ENCODE data around the gene AGBL2. TPM values are rescaled to one million over a fixed set of nuclear protein-coding genes. Genes with fewer than 3 reads are reported as not detected.
A peak's percentile ranks its signal among the peaks of the same experiment; 100 is the strongest.
"Not testable (repeated sequence)": the region's sequence is repeated elsewhere in the genome, so short reads cannot be mapped to it uniquely, and the experiment has no call there.

AGBL2 gene
- total RNA-seq, 1 experiment from 2014 or later: 0.48 TPM

- no peak for DNase-seq (ENCODE audit: low read depth)
Observed at GRCh38 chr11:47688991-47689390, 26.2 kb downstream of the AGBL2 start.

- DNase-seq (ENCODE audit: low read depth): no peak
Observed at GRCh38 chr11:47688111-47688510, 27.1 kb downstream of the AGBL2 start.

DNA sequence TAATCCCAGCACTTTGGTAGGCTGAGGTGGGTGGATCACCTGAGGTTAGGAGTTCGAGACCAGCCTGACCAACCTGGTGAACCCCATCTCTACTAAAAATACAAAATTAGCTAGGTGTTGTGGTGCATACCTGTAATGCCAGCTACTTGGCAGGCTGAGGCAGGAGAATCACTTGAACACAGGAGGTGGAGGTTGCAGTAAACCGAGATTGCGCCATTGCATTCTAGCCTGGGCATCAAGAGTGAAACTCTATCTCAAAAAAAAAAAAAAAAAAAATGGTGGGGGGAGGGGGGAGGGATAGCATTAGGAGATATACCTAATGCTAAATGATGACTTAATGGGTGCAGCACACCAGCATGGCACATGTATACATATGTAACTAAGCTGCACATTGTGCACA lies 28.5 kb downstream of the AGBL2 start:
- DNase-seq (ENCODE audit: low read depth): not testable (repeated sequence)

GRCh38 chr11:47686151-47686550 lies 29.0 kb downstream of the AGBL2 start:
- DNase-seq (ENCODE audit: low read depth): no peak

GRCh38 chr11:47675851-47676250 lies 39.3 kb downstream of the AGBL2 start:
- no peak for DNase-seq (ENCODE audit: low read depth)

GRCh38 chr11:47672283-47672730 lies 42.9 kb downstream of the AGBL2 start:
- DNase-seq (ENCODE audit: low read depth): peak; percentile 14

- no peak for DNase-seq (ENCODE audit: low read depth)
Observed at GRCh38 chr11:47669856-47670255, 45.3 kb downstream of the AGBL2 start.

GRCh38 chr11:47668665-47669064 lies 46.5 kb downstream of the AGBL2 start:
- DNase-seq (ENCODE audit: low read depth): no peak

DNA sequence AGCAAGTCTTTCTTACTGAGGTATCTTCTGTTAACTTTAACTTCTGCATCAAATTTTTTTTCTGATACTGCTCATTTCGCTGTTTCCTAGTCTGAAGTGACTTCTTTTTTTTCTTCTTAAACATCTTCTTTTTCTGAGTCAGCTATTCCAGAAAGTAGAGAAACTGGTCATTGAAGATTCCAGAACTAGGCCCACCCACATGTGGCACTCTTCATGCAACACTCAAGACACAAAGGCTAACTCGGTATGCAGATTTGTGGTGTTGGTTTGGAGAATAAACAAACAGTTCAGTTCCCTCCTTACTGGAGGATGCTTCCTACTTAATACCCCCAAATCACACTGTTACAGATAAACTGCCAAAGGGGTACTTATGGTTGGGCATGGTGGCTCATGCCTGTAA lies 47.6 kb downstream of the AGBL2 start:
- no peak for DNase-seq (ENCODE audit: low read depth)

DNA sequence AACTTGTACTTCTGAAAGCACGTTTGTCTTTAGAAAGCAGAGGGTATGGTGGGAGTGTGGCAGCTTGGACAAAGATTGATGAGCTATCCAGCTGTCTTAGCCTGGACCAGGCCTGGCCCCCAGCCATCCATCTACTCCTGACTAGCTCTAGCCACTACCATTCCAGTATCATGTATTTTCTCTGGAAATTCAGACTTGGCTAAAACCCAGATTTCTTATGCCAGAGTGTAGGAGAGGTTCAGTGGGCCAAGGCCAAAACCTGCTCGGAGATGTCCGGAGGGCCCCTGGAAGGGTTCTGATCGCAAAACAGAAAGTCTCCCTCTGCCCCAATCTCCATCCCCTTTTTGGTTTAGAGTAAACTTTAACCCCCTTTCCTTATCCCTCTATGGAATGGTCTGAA lies 48.0 kb downstream of the AGBL2 start:
- no peak for DNase-seq (ENCODE audit: low read depth)

GRCh38 chr11:47664936-47665335 lies 50.2 kb downstream of the AGBL2 start:
- peak; percentile 52 for DNase-seq (ENCODE audit: low read depth)

- DNase-seq (ENCODE audit: low read depth): no peak
Observed at GRCh38 chr11:47661245-47661644, 53.9 kb downstream of the AGBL2 start.

GRCh38 chr11:47659276-47659675 lies 55.9 kb downstream of the AGBL2 start:
- DNase-seq (ENCODE audit: low read depth): no peak

DNA sequence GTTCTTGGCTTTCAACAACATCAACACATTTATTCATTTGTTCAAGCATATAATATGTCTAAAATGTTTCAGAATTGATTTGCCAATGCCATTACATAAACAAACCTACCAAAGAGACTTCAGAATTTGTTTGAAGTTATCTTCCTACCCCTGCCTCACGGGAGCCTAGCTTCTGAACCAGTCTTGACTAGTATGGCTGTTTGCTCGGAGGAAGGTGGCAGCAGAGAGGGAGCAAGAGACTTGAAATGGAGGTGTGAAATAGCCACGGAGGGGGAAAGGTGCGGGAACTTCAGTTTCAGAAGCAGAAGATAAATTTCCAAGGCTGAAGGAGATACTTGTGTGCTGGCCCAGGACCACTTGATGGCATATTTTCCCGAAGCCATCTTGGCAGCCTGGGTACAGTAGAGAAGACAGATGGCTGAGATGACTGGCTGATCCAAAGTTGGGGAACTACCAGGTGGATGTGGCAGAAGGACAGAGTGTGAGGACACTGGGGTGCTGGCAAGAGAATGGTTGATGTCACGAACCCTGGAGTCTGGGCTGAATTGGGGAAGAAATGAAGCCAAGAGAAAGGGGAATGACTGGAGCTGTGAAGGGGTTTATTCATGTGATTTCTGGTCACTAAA lies 58.8 kb downstream of the AGBL2 start:
- DNase-seq (ENCODE audit: low read depth): no peak

GRCh38 chr11:47651818-47652469 lies 63.2 kb downstream of the AGBL2 start:
- no peak for DNase-seq (ENCODE audit: low read depth)

DNA sequence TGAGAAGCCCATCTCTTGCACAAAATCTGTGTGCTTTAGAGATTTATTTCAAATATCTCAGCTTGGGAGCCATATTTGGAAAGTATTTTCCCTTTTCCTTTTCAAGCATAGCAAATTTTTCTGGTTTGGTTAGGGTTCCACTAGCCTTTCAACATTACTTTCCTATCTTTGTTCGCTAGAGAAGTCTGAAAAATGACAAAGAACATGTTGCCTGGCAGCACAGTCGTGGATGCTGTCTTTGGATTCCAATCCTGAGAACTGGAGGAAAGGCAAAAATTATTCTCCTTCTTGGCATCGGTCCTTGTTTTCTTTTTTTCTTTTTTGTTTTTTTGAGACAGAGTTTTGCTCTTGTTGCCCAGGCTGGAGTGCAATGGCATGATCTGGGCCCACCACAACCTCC lies 65.9 kb downstream of the AGBL2 start:
- DNase-seq (ENCODE audit: low read depth): no peak

DNA sequence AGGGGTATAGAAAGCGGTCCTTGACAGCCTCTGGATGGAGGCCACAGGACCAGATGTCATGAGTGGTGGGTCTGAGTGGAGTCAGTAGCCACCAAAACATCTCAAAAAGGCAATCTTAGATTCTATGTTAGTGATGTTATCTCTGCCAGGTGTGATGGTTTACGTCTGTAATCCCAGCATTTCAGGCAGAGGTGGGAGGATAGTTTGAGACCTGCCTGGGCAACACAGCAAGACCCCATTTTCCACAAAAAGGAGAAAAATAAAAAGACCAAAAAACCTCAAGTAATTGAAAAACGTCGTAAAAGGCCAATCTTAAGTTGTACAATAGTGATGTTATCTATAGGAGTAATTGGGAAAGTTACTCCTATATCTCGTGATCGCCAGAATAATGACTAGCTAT lies 69.2 kb downstream of the AGBL2 start:
- DNase-seq (ENCODE audit: low read depth): no peak

GRCh38 chr11:47645500-47645899 lies 69.7 kb downstream of the AGBL2 start:
- DNase-seq (ENCODE audit: low read depth): no peak

DNA sequence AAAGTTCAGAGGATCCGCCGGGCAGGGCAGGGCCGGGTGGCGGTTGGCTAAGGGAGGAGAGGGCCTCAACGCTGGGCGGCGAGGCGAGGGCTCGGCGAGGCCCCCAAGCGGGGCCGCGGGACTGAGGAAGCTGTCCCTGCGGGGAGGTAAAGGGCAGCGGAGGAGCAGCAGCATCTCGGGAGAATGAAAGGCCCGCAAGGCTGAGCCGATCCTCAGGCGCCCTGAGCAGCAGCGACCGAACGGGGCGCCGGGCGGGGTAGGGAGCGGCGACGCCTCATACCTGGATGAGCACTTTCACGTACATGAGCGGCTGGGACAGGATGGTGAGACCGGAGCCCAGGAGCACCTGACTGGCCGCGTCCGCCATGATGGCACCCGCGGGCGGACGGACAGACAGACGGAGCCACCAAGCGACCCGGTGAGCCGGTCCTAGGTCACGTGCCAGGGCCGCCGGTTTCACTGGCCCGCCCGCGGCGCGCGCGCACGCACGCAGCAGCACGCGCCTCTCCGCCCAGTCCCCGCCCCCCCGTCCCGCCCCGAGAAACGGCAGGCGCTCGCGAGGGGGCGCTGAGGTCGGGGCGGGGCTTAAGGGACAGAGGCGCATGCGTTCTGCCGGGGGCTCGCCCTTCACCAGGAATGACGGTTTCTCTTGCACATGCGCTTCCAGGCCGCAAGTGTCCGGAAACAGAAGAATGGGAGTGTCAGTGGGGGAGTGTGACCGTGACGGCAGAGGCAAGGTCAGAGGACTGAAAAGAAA lies 72.9 kb downstream of the AGBL2 start, which contains the start of gene MTCH2:
MTCH2 (minus strand) TSS at position 461 of the 757 bp plus-strand sequence; CDS start at position 367, 94 bp downstream.
- peak; percentile 94 for DNase-seq (ENCODE audit: low read depth)

GRCh38 chr11:47641600-47642098 lies 73.5 kb downstream of the AGBL2 start:
- DNase-seq (ENCODE audit: low read depth): no peak

- DNase-seq (ENCODE audit: low read depth): not testable (repeated sequence)
Observed at GRCh38 chr11:47640506-47640905, 74.7 kb downstream of the AGBL2 start.

DNA sequence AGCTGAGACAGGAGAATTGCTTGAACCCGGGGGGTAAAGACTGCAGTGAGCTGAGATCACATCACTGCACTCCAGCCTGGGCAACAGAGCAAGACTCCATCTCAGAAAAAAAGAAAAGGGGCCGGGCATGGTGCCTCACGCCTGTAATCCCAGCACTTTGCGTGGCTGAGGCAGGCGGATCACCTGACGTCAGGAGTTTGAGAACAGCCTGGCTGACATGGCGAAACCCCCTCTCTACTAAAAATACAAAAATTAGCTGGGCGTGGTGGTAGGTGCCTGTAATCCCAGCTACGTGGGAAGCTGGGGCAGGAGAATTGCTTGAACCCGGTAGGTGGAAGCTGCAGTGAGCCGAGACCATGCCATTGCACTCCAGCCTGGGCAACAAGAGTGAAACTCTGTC lies 78.8 kb downstream of the AGBL2 start:
- DNase-seq (ENCODE audit: low read depth): not testable (repeated sequence)

DNA sequence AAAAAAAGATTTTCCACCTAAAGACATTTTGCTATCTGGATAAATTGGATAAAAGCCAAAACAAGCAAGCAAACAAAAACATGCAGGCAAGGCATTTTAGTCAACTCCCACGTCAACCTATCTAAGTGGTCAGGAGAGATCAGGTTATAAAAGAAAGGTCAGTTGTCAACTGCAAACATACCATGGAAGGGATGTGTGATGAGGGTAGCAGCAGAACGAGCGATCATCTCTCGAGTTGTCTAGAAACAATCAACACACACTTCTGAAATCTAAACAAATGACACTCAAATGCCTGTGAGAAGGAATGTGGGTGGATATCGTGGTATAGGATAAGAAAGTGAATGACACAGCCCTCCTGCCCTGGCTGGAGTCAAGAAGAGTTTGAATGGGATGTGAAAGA lies 83.7 kb downstream of the AGBL2 start:
- DNase-seq (ENCODE audit: low read depth): no peak

All from RPMI7951 (cell line).